IMR-90 (cell line): ENCODE data around the gene ACAP2.

Experiments used
- CEBPB ChIP-seq: IDR thresholded peaks from 2 replicates; pipeline ENCODE4 v1.6.1; 2012; ENCODE audit warnings: low read depth, low read length, improper control_type of control experiment
- CHD1 ChIP-seq: IDR thresholded peaks from 2 replicates; pipeline ENCODE4 v1.6.1; 2012; ENCODE audit warnings: low read depth, low read length, improper control_type of control experiment
- CTCF ChIP-seq: conservative IDR thresholded peaks from 2 replicates; pipeline ENCODE4 v1.5.1; 2012; ENCODE audit warnings: mild to moderate bottlenecking, low read depth, low read length, improper control_type of control experiment
- MAFK ChIP-seq: IDR thresholded peaks from 2 replicates; pipeline ENCODE4 v1.6.1; 2012; ENCODE audit warnings: low read depth, low read length, improper control_type of control experiment
- MAZ ChIP-seq: IDR thresholded peaks from 2 replicates; pipeline ENCODE4 v1.6.1; 2012; ENCODE audit warnings: low read depth, mild to moderate bottlenecking, low read length, improper control_type of control experiment, moderate library complexity, borderline replicate concordance
- POLR2A ChIP-seq: IDR thresholded peaks from 2 replicates; pipeline ENCODE4 v1.6.1; 2012; ENCODE audit warnings: mild to moderate bottlenecking, low read depth, low read length
- RAD21 ChIP-seq: IDR thresholded peaks from 2 replicates; pipeline ENCODE4 v1.6.1; 2012; ENCODE audit warnings: low read length, improper control_type of control experiment
- RFX5 ChIP-seq: IDR thresholded peaks from 2 replicates; pipeline ENCODE4 v1.8.0; 2012; ENCODE audit warnings: low read depth, mild to moderate bottlenecking, low read length, moderate library complexity

- TF ChIP-seq CTCF (no peak), MAZ (no peak), RFX5 (no peak), POLR2A (no peak), CEBPB (no peak), CHD1 (no peak), RAD21 (no peak), MAFK (no peak)
Measured at GRCh38 chr3:195282961-195283360, 159.9 kb downstream of the ACAP2 start.
